HFF-Myc (cell line): ENCODE measurements around the gene ARHGEF35.

ENCODE experiments used
- DNase-seq: peaks from one replicate; pipeline ENCODE4 v3.0.0-alpha.2; 2011; ENCODE audit warnings: low read depth; ENCODE audit errors: extremely low read depth
- H3K4me3 ChIP-seq: replicated peaks from 2 replicates; pipeline ENCODE4 v1.5.1; 2011; ENCODE audit warnings: low read depth, mild to moderate bottlenecking, control low read depth, low read length
- CTCF ChIP-seq: IDR thresholded peaks from 2 replicates; pipeline ENCODE4 v1.5.1; 2012; ENCODE audit warnings: mild to moderate bottlenecking, low read depth, low read length, control low read depth; ENCODE audit errors: missing control alignments

The ARHGEF35 gene

DNA sequence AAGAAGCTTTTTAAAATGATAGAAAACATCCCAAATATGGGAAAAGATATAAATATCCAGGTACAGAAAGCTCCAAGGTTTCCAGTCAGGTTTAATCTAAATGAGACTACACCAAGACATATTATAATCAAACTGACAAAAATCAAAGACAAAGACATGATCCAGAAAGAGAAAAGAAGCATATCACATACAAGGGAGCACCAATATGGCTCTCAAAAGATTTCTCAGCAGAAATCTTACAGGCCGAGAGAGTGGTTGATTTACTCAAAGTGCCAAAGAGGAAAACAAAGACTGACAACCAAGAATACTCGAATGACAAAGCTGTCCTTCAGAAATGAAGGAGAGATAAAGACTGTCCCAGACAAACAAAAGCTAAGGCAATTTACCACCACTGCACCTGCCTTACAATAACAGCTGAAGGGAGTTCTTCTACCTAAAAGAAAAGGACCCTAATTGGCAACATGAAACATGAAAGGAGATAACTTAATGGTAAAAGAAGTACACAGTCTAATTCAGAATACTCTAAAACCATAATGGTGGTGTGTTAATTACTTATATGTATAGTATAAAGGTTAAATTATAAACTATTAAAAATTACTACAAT, 47.3 kb downstream of the ARHGEF35 start:
- no peak overlapping the region for H3K4me3 ChIP-seq
- no peak for DNase-seq
- no peak for TF ChIP-seq CTCF

- no peak for DNase-seq
- H3K4me3 ChIP-seq: no peak overlapping the region
- TF ChIP-seq CTCF: no peak
These were observed 51.2 kb downstream of the ARHGEF35 start for GRCh38 chr7:144144426-144144825.

- H3K4me3 ChIP-seq: no peak overlapping the region
- no peak for TF ChIP-seq CTCF
- no peak for DNase-seq
These were observed 53.4 kb downstream of the ARHGEF35 start for GRCh38 chr7:144142187-144142586.

- TF ChIP-seq CTCF: no peak
These were observed 58.1 kb downstream of the ARHGEF35 start for GRCh38 chr7:144137501-144137900.

More at GRCh38 chr7:144137501-144137900, 58.1 kb downstream of the ARHGEF35 start:
- DNase-seq: no peak
- H3K4me3 ChIP-seq: no peak overlapping the region
